GM19239 (cell line): ENCODE measurements around the gene LENG9.

Source experiments
- DNase-seq: peaks from one replicate; pipeline ENCODE4 v3.0.0; 2011; ENCODE audit warnings: low spot score; ENCODE audit not compliant: insufficient read length
- FAIRE-seq: peaks from 2 replicates; lab custom pipeline; 2011; peaks lifted over from hg19 to GRCh38; lab: Jason Lieb, UNC

Gene LENG9

DNA sequence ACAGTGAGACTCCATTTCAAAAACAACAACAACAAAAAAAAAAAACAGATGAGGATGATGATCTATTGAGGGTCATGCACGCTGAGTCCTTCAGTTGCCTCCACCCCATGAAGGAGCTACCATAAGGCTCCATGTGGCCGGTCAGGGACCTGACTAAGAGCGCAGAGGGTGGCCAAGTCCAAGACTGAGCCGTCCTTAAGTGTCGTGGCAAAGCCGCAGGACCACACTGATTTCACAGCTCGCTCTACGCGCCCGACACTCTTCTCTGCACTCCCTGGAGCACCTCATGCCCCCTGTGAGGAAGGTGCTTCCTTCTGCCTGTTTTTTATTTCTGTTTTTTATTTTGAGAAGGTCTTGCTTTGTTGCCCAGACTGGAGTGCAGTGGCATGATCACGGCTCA lies 36.0 kb downstream of the LENG9 start:
- DNase-seq (no peak), FAIRE-seq (no peak)

DNA sequence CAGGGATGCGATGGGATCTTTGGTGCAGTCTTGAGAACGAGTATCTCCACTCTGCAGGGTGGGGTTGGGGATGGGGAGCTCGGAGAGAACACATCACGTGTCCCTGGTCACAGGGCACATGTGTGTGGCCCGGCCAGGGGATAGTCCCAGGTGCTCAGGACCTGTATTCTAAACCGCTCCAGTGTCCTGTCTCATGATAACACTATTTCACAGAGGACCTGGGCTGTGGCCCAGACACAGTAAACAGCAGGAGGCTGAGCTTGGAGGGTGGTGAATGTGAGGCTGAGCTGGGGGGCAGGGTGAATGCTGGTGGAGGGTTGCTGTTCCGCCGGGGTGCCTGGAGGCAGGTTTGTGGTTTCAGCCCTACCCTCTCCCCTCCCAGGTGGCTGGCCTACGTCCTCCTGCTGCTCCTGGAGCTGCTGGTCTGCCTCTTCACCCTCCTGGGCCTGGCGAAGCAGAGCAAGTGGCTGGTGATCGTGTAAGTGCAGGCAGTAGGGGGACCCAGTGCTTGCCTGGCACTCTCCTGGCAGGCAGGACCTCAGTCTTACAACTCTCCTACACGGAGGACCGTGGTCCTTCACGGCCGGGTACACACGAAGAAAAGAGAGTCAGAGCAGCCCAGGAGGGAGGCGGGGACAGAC lies 37.2 kb downstream of the LENG9 start:
- FAIRE-seq (no peak), DNase-seq (no peak)

DNA sequence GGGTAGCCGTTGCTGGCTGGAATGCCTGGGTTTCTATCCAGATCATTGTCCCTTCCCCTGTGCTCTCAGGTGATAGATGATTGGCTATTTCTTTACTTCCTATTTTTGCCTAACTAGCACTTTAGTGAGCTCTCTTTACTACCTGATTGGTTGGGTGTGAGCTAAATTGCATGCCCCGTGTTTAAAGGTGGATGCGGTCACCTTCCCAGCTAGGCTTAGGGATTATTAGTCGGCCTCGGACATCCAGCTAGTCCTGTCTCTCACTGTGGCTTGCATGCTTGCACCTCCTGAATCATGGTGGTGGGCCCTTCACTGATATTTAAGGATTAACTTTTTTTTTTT lies 38.2 kb downstream of the LENG9 start:
- DNase-seq (no peak), FAIRE-seq (no peak)

DNA sequence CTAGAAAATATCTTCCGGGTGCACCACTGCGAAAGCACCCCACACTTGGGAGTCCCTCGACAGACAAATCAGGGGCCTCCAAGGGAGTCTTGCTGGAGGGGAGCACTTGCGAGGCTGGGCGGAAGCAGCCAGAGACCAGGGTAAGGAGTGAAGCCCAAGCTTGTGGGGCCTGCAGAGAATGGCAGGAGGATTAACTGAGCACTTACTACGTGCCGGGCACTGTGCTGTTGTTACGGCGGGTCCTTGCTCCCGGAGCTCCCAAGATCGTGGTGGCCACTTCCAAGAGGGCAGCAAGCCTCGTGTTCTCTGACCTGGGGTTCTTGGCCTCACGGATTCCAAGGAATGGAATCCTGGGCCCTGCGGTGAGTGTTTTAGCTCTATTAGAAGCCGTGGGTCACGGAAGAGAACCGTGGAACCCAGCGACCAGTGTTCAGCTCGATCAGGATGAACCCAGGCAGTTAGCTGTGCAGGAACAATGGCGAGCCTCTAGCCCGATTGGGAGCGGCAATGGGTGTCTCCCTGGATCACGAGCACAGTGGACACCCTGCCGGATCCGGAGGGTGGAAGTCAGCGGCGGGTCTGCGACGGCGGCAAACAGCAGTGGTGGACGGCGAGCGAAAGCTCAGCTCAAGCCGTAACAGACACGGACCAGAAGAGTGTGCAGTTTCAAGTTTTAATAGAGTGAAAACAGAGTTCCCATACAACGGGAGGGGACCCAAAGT lies 38.8 kb downstream of the LENG9 start:
- DNase-seq: no peak
- no peak for FAIRE-seq

DNA sequence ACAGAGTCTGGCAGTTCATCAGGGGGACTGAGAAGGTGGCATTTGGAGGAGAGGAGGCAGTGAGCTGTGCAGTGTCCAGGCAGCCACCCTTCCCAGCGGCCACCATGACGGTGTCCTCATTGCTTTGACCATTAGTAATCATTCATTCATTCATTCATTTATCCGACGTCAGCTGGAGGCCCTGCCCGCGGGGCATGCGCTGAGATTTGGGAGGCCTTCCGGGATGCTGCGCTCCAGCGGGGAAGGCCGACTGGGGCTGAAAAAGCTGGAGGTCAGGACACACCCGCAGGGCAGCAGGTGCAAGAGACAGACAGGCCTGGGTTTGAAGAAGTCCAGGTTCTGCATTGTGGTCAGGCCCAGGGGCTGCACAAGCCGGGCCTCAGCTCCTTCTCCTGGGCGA lies 39.4 kb downstream of the LENG9 start:
- no peak for FAIRE-seq
- no peak for DNase-seq

DNA sequence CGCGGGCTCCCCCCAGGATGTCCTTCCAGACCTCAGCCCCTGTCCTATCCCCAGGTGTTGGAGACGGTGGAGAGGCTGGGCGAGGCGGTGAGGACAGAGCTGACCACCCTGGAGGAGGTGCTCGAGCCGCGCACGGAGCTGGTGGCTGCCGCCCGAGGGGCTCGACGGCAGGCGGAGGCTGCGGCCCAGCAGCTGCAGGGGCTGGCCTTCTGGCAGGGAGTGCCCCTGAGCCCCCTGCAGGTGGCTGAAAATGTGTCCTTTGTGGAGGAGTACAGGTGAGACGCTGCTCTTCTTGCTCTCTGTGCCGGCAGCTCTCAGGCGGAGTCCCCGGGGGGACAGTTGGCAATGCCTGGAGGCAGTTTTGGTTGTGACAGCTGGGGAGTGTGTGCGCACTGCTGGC lies 41.4 kb downstream of the LENG9 start:
- DNase-seq (no peak), FAIRE-seq (no peak)

DNA sequence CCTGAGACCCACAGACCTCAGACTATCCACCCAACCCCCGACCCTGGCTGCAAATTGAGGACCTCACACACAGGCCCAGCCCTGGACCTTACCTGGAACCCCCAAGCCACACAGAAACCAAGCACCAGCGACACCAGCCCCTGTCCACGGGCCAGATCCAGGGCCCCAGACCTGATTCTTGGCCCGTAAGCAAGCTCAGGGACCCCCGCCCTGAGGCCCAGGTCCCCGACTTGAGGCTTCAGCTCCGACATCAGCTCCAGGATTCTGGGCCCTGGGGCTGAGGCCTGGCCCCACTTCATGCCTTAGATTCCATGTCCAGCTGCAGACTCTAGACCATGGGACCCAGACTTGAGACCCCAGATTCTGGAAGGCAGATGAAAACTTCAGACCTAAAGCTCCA lies 42.1 kb downstream of the LENG9 start:
- FAIRE-seq (no peak), DNase-seq (no peak)

DNA sequence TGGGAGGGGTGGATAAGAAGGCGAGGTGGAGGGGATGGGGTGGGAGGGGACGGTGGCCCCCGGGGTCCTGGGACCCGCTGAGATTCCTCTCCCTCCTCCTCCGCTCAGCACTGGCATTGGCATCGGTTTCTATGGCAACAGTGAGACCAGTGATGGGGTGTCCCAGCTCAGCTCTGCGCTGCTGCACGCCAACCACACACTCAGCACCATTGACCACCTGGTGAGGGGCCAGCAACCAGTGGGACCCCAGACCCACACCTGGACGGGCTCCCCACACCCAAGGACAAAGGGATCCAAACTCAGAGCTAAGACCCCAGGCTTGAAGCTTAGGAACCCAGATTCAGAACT lies 42.4 kb downstream of the LENG9 start:
- FAIRE-seq (no peak), DNase-seq (no peak)

DNA sequence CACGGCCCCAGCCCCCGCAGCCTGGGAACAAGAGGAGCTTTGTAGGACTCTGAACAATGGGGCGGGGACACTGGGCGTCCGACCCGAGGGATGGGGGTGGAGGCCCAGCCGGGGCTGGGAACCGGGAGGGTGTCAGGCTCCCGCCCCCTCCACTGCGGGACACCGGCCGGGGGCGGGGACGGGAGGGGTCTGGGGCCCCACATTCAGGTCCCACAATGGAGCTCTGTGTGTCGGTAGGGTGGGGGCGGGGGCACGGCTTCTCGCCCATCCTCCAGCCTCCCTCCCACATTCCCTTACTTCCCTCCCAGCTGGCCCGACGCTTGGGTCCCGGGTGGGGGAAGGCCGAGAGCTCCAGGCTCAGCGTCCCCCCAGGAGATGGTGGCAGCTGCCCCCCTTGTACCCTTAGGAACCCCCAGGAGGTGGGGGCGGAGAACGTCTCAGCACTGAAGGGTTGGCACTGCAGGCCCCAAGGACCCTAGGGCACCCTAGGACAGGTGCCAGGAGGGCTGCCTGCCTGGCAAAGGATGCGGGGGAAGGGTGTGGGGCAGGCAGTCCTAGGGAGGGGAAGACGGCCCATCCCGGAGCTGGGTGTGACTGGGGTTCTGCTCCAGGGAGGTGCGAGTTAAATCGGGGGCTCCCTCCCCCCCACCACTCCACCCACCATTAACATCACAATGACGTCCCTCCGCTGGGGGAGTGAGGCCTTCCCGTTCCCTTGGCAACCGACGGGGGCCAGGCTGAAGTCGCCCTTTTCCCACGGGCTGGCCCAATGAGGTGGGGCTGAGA lies 43.0 kb downstream of the LENG9 start:
- DNase-seq: no peak
- no peak for FAIRE-seq

DNA sequence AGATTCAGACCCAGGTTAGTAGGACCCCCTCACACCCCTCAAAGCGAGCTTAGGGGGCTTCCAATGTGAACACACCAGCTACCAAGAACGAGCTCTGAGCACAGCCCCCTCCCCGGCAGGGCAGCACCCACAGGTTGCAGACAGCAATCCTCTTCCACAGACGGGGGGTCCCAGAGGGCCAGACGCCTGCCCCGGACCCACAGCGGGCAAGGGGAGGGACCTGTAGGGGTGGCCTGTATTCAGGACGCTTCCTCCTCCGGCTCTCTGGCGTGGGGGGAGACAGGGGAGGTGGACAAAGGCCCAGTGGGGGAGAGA lies 43.6 kb downstream of the LENG9 start:
- FAIRE-seq (no peak), DNase-seq (no peak)

DNA sequence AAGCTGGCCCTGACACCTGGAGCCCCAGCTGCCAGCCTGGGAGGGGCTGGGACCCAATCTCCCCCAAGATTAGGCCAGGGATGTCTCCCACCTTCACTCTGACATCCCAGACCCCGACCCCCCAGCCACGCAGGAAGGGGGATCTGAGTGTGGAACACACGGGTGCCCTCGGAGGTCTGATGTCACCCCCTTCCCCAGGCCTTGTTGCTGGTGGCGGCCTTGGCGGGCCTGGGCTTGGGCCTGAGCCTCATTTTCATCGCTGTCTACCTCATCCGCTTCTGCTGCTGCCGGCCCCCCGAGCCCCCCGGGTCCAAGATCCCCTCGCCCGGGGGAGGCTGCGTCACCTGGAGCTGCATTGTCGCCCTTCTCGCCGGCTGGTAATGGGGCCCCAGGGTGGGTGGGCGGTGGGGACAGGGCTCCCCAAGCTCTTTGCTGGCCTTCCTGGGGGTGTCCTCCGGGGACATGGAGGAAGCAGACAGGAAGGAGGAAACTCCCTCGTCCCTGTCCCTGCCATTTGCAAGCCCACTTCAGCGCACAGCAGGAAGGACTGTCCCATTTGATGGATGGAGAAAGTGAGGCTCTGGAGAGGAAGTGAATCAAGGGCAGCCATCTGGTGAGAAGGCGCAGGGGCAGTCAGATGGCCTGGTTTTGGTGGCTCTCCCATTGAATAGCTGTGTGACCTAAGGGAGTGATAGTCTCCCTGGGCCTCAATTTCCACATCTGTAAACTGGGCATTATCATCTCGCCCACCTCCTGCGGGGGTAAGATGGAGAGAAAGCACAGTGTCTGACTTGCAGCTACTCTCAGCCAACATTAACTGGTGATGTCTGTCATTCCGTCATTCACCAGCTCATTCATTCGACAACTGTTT lies 44.4 kb downstream of the LENG9 start:
- DNase-seq (no peak), FAIRE-seq (no peak)

DNA sequence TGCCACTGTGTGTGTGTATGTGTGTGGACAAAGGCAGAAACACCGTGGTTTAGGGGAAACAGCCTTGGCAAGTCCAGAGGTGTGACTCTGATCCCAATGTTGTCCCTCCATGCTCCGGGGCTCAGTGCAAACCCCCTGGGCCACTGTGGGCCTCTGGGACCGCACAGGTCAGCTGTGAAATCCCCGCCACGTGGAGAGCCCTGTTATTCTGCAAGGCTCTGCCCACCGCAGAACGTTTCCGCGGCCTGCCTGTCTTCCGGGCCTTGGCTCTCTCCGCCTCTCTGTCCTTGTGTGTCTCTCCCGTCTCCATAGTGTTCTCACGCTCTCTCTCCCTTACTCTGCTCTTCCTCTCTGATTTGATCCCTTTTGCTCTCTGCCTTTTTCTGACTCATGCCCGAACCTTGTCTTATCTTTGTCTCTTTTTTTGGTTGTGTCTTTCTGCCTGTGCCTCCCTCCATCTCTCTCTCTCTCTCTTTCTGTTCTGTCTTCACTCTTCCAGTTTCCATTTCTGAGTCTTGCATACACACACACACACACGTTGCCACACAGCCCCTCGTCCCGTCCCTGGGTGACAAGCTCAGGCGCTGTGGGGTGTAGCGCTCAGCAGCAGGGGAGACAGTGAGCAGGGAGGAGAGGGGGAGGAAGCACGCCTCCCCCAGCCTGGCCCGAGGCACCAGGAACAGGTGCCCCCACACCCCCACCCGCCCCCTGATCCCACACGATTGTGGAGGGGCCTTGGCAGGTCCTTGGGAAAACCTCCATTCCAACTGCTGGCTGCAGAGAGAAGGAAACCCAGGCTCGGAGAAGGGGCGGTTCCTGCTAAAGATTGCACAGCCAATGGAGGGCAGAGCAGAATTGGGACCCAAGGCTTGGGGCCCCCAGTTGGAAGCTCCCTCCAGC lies 45.3 kb downstream of the LENG9 start:
- DNase-seq (no peak), FAIRE-seq (no peak)

DNA sequence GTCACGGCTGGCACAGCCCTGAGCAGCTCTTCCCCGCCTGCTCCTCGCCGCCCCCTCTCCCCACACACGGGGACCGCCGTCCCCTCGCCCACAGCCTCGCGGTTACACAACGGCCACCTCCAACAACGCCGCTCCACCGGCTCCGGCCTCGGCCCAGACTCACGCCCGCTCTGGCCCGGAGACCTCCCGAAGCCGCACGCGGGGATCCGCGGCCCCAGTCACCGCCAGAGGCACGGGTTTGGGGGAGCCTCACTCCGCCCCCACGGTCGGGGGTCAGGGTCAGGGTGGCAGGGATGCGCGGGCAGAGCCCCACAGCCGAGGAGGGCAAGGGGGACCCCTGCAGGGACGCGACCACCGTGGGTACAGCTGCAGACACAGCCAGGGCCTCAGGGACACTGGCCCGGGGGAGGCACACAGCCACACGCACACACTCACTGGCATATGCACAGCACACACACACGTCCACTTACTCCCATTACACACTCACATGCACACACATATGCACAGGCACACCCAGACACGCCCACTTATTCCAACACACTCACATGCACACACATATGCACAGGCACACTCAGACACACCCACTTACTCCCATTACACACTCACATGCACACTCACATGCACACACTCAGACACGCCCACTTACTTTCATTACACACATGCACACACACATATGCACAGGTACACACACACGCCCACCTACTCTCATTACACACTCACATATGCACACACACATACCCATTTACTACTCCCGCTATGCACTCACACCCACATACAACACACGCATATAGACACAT lies 46.7 kb downstream of the LENG9 start:
- FAIRE-seq: no peak
- DNase-seq: no peak

DNA sequence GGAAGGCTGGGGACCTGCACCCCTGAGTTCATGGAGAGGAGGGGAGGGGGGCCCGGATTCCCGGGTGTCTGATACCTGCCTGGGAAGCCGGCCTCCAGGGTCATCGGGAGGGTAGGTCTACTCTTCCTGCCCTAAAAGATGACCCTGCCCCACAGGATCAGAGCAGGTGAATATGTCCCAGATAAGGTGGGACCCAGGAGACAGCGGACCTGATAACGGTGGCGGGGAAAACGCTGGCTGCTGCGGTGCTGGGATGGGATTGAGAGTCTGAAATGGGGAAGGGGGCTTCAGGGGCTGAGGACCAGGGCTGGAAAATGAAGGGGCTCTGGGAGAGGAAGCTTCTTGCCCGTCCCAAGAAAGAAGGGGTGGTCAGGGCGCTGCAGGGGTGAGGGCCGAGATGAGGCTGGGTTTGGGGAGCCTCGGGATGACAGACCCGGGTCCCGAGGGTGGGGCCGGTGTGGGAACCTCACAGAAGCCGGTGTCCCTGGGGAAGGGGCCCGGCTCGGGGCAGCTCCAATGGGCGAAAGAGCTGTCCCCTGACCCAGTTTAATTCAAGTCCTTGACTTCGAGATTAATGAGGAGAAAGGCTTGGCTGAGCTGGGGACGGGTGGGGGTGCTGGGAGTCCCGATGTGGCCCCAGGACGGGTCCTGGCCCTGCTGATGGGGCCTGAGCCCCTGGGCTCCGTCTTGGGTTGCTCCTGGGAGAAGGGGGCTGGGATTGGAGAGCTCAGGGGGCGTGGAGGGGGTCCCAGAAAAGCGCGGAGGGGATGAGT lies 47.5 kb downstream of the LENG9 start:
- no peak for DNase-seq
- no peak for FAIRE-seq

DNA sequence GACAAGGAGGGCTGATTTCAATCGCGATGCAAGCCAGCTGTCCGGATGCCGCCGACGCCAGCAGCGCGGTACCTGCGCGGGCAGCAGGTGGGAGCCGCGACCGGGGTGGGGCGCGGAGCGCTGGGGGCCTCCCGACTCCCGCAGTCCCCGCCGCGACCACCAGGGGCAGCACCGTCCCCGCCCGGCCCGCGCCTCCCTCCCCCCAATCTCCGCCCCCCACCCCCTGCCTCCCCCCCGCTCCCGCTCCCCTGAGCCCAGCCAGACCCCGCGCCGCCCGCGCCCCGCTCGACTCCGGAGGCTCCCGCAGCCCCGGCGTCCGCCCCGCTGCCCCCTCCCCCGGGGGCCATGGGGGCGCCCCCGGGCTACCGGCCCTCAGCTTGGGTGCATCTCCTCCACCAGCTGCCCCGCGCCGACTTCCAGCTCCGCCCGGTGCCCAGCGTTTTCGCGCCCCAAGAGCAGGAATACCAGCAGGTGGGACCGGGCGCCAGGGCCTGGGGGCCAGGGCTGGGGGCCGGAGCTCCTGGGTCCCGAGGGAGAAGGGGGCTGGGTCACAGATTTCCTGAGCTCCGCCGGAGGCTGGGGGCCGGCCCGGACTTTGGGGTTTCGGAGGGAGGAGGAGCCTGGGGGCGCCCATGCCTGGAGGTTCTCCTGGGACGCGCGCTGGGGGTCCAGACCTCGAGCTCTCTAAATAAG lies 48.2 kb downstream of the LENG9 start, which contains the start of gene TTYH1:
Gene TTYH1 (plus strand): TSS at position 257 of the 693 bp plus-strand sequence. CDS start 89 bp downstream, at position 346.
- DNase-seq: no peak
- no peak for FAIRE-seq

DNA sequence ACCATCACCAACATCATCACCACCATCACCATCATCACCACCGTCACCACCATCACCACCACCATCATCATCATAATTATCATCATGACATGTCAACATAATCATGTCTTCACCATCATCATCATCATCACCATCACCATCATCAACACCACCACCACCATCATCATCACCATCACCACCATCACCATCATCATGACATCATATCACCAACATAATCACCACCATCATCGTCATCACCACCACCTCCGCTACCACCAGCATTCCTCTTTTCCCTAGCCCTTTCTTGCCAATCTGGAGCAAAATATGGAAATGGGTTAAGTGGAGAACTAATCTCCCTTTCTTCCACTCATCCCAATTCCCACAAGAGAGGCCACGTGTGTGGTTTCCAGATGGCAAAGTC lies 49.4 kb downstream of the LENG9 start:
- DNase-seq (no peak), FAIRE-seq (no peak)

DNA sequence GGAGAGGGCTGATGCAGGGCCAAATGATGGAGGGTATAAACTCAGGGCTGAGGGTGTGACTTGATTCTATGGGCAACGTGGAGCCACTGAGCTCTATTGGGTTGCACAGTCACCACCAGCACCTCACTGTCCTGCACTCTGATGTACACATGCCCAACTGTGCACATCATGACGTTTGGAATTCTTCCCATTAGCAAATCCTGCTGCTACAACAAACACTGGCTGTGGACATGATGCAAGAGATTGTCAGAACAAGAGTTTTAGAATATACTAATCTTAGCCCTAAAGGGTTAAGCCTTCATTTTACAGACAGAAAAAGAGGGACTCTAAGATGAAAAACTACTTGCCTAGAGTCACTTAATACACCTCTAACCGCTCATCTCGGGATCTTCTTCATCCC lies 50.7 kb downstream of the LENG9 start:
- FAIRE-seq: no peak
- no peak for DNase-seq
